ENCODE data around the gene SUSD3. TPM values are rescaled to one million over a fixed set of nuclear protein-coding genes. Genes with fewer than 3 reads are reported as not detected.

The SUSD3 gene
- total RNA-seq, 1 experiment from 2014 or later = 5.0 TPM

- ChIA-PET CTCF (interaction anchor here (0.8 kb wide), 1 partner anchor 9 kb away, joined by 6 read pairs; no protein-coding TSS in a partner anchor), POLR2A (interaction anchor here (0.7 kb wide), 1 partner anchor 9 kb away, joined by 3 read pairs; no protein-coding TSS in a partner anchor)
- no TSS peak for BruUV-seq (replicated peaks)
- no peak overlapping the region for H3K4me3 ChIP-seq (ENCODE audit: low read depth in 2 of 2, low read length in 2 of 2)
- no peak for TF ChIP-seq REST (IDR thresholded peaks at IDR 0.05; ENCODE audit: insufficient read depth in 1 of 2, low read depth in 2 of 2, low read length in 1 of 2)
- TF ChIP-seq CTCF (IDR thresholded peaks at IDR 0.05) = no peak
- TF ChIP-seq SIN3A (IDR thresholded peaks at IDR 0.05; ENCODE audit: borderline replicate concordance, insufficient read depth, low read depth, low read length) = no peak
- TF ChIP-seq TCF7L2 (IDR thresholded peaks at IDR 0.05; ENCODE audit: low read depth, low read length) = no peak
- TF ChIP-seq POLR2AphosphoS5 (IDR thresholded peaks at IDR 0.05; ENCODE audit: low read depth, low read length) = no peak
- in situ Hi-C loops (cut with HindIII; ENCODE audit: low pct_unique_long_range_greater_than_20kb, low sequenced_read_pairs) = no loop called here
- no peaks in the 10 kb centered on the region for H3K36me3 ChIP-seq (ENCODE audit: control insufficient read depth, insufficient read depth, low read length)
- no peak overlapping the region for H3K27ac ChIP-seq (ENCODE audit: low read length)
- no peaks in the 10 kb centered on the region for H3K27me3 ChIP-seq (ENCODE audit: control insufficient read depth, insufficient read depth, low read length)
- H3K4me1 ChIP-seq (ENCODE audit: control insufficient read depth, insufficient read depth, low read length) = no peaks in the 10 kb centered on the region
- DNase-seq (ENCODE audit: low read depth, low spot score) (no peak), ATAC-seq (no peak)
- H3K9me3 ChIP-seq (ENCODE audit: control insufficient read depth, insufficient read depth, low read depth, low read length) = no peaks in the 10 kb centered on the region
- intact Hi-C loops (cut with micrococcal nuclease; ENCODE audit: unreplicated experiment) = no loop called here
Measured at GRCh38 chr9:93117924-93118862, 59.7 kb downstream of the SUSD3 start.

- in situ Hi-C loops (cut with HindIII; ENCODE audit: low pct_unique_long_range_greater_than_20kb, low sequenced_read_pairs) = no loop called here
Measured at GRCh38 chr9:93118863-93119702, 60.6 kb downstream of the SUSD3 start.

More at GRCh38 chr9:93118863-93119702, 60.6 kb downstream of the SUSD3 start:
- CTCF ChIA-PET = interaction anchor here (0.8 kb wide), 1 partner anchor 10 kb away, joined by 6 read pairs; no protein-coding TSS in a partner anchor
- H3K27me3 ChIP-seq (ENCODE audit: control insufficient read depth, insufficient read depth, low read length) = no peaks in the 10 kb centered on the region
- no TSS peak for BruUV-seq (replicated peaks)
- POLR2A ChIA-PET = interaction anchor here (0.6 to 0.7 kb wide), 2 partner anchors 8 to 359 kb away, joined by 3 to 6 read pairs; no protein-coding TSS in a partner anchor
- intact Hi-C loops (cut with micrococcal nuclease; ENCODE audit: unreplicated experiment) = no loop called here
- no peaks in the 10 kb centered on the region for H3K9me3 ChIP-seq (ENCODE audit: control insufficient read depth, insufficient read depth, low read depth, low read length)
- no peak overlapping the region for H3K27ac ChIP-seq (ENCODE audit: low read length)
- DNase-seq (ENCODE audit: low read depth, low spot score) (no peak), ATAC-seq (no peak)
- H3K4me1 ChIP-seq (ENCODE audit: control insufficient read depth, insufficient read depth, low read length) = no peaks in the 10 kb centered on the region
- TF ChIP-seq REST (IDR thresholded peaks at IDR 0.05; ENCODE audit: insufficient read depth in 1 of 2, low read depth in 2 of 2, low read length in 1 of 2) (no peak), TCF7L2 (IDR thresholded peaks at IDR 0.05; ENCODE audit: low read depth, low read length) (no peak), CTCF (IDR thresholded peaks at IDR 0.05) (no peak), POLR2AphosphoS5 (IDR thresholded peaks at IDR 0.05; ENCODE audit: low read depth, low read length) (no peak), SIN3A (IDR thresholded peaks at IDR 0.05; ENCODE audit: borderline replicate concordance, insufficient read depth, low read depth, low read length) (no peak)
- no peak overlapping the region for H3K4me3 ChIP-seq (ENCODE audit: low read depth in 2 of 2, low read length in 2 of 2)
- H3K36me3 ChIP-seq (ENCODE audit: control insufficient read depth, insufficient read depth, low read length) = no peaks in the 10 kb centered on the region
